B cell (primary cell): ENCODE data around the gene CNOT6. TPM values are rescaled to one million over a fixed set of nuclear protein-coding genes. Genes with fewer than 3 reads are reported as not detected.

Source experiments
- ATAC-seq: fragments of 200-7000 bp; cut with Tn5 transposase; one replicate; pipeline ENCODE4 v1.10.0; 2021; ENCODE audit warnings: low read depth, mild to moderate bottlenecking, moderate number of reproducible peaks, moderate library complexity
- CTCF ChIA-PET: fragments of 350-600 bp; sonication (Branson Sonifier 250); formaldehyde crosslinking; loops from one replicate; lab custom pipeline; 2021; ENCODE audit warnings: antibody characterized with exemption, inconsistent platforms; lab: Charles Lee
- POLR2A ChIA-PET: fragments of 350-600 bp; sonication (Branson Sonifier 250); formaldehyde crosslinking; loops from one replicate; lab custom pipeline; 2021; ENCODE audit warnings: antibody characterized with exemption; lab: Charles Lee
- DNase-seq: peaks from one replicate; pipeline ENCODE4 v3.0.0; 2013
- H2AFZ ChIP-seq: 2 replicates; pipeline ENCODE4 v1.6.1; 2012; ENCODE audit warnings: mild to moderate bottlenecking, low read depth, low read length; ENCODE audit not compliant: insufficient read depth, poor library complexity, severe bottlenecking
- H3K27ac ChIP-seq, 2 donors: 1 replicate in 1 of 2; 2 replicates in 1 of 2; pipeline ENCODE4 v1.5.1; 2012 to 2013; ENCODE audit warnings: low read length in 2 of 2, mild to moderate bottlenecking in 2 of 2, moderate library complexity in 1 of 2
- H3K27me3 ChIP-seq, 4 experiments: fragments of 200-600 bp in 1 of 4; sonication (generic) in 1 of 4; replicated peaks in 1 of 4; 1 replicate in 2 of 4; 2 replicates in 2 of 4; pipeline versions ENCODE4 v1.6.1 to v1.7.0; 2013 to 2016; ENCODE audit warnings: low read length in 3 of 4, mild to moderate bottlenecking in 2 of 4, mixed read lengths in 1 of 4, moderate library complexity in 1 of 4; ENCODE audit not compliant: insufficient read depth in 4 of 4, control insufficient read depth in 3 of 4; ENCODE audit errors: control extremely low read depth in 1 of 4
- H3K36me3 ChIP-seq, 2 experiments: replicated peaks in 1 of 2; 1 replicate in 1 of 2; 2 replicates in 1 of 2; pipeline versions ENCODE4 v1.6.1 to v1.7.1; 2013; ENCODE audit warnings: low read length in 1 of 2; ENCODE audit not compliant: insufficient read depth in 2 of 2, control insufficient read depth in 1 of 2; ENCODE audit errors: control extremely low read depth in 1 of 2, extremely low read depth in 1 of 2
- H3K4me1 ChIP-seq, 2 donors: fragments of 200-600 bp in 1 of 2; sonication (generic) in 1 of 2; 1 replicate in 1 of 2; 2 replicates in 1 of 2; pipeline versions ENCODE4 v1.5.1 to v1.6.1; 2013 to 2017; ENCODE audit warnings: low read length in 2 of 2; ENCODE audit not compliant: control insufficient read depth in 2 of 2, insufficient read depth in 2 of 2
- H3K4me2 ChIP-seq: replicated peaks from 2 replicates; pipeline ENCODE3; 2012; ENCODE audit warnings: mild to moderate bottlenecking, low read depth, low read length; ENCODE audit not compliant: poor library complexity, severe bottlenecking
- H3K4me3 ChIP-seq, 5 experiments: fragments of 200-600 bp in 1 of 5; sonication (generic) in 1 of 5; 1 replicate in 3 of 5; 2 replicates in 2 of 5; pipeline versions ENCODE4 v1.5.1 to v1.7.0; 2011 to 2016; ENCODE audit warnings: low read length in 4 of 5, mild to moderate bottlenecking in 4 of 5, low read depth in 2 of 5, control low read depth in 1 of 5, moderate library complexity in 1 of 5; ENCODE audit not compliant: insufficient read depth in 1 of 5; ENCODE audit errors: control extremely low read depth in 1 of 5, extremely low read depth in 1 of 5
- H3K79me2 ChIP-seq: fragments of 200-600 bp; sonication (generic); one replicate; pipeline ENCODE4 v1.6.0; 2016; ENCODE audit warnings: low read length; ENCODE audit not compliant: control insufficient read depth, insufficient read depth
- H3K9ac ChIP-seq: fragments of 200-600 bp; sonication (generic); 2 replicates; pipeline ENCODE4 v1.6.1; 2017; ENCODE audit warnings: mild to moderate bottlenecking, low read length, moderate library complexity
- H3K9me3 ChIP-seq, 3 donors: one replicate each; pipeline versions ENCODE4 v1.6.1 to v1.7.1; 2013; ENCODE audit warnings: low read length in 2 of 3; ENCODE audit not compliant: control insufficient read depth in 2 of 3, insufficient read depth in 1 of 3; ENCODE audit errors: control extremely low read depth in 1 of 3
- H4K20me1 ChIP-seq: 2 replicates; pipeline ENCODE4 v1.6.0; 2012; ENCODE audit warnings: mild to moderate bottlenecking, low read length; ENCODE audit not compliant: insufficient read depth, control insufficient read depth, poor library complexity, severe bottlenecking
- H3K27ac Mint-ChIP-seq: one replicate; pipeline ENCODE4 v1.8.0; 2021; ENCODE audit warnings: mixed read lengths
- H3K27me3 Mint-ChIP-seq: one replicate; pipeline ENCODE4 v1.8.0; 2021; ENCODE audit warnings: mixed read lengths
- H3K4me1 Mint-ChIP-seq: one replicate; pipeline ENCODE4 v1.8.0; 2021; ENCODE audit warnings: mixed read lengths
- H3K4me3 Mint-ChIP-seq: one replicate; pipeline ENCODE4 v1.8.0; 2021; ENCODE audit warnings: mixed read lengths
- H3K9me3 Mint-ChIP-seq: one replicate; pipeline ENCODE4 v1.8.0; 2022; ENCODE audit warnings: mixed read lengths; ENCODE audit not compliant: insufficient read depth
- CTCF ChIP-seq: fragments of 200-600 bp; IDR thresholded peaks from one replicate; pipeline ENCODE4 v1.8.0; 2022; ENCODE audit warnings: antibody characterized with exemption, mild to moderate bottlenecking
- EZH2 ChIP-seq: IDR thresholded peaks from 2 replicates; pipeline ENCODE4 v1.6.1; 2012; ENCODE audit warnings: borderline replicate concordance, low read depth, mild to moderate bottlenecking, moderate library complexity, low read length; ENCODE audit not compliant: insufficient read depth, poor library complexity, severe bottlenecking
- WGBS: methylation state at CpG from one replicate; pipeline ENCODE4 v1.1.5; 2013; ENCODE audit warnings: missing lambda C conversion rate; ENCODE audit not compliant: insufficient coverage; 5-methylcytosine and 5-hydroxymethylcytosine counted together
- intact Hi-C: fragments of 100-400 bp; cut with micrococcal nuclease; formaldehyde crosslinking; loops from one replicate; pipeline ENCODE4 v1.10.0; 2022
- polyA plus RNA-seq: library from polyadenylated mRNA; depleted of rRNA; stranded (reverse); fragments of >200 nt; gene quantifications from 2 replicates; pipeline ENCODE4 v1.2.3, GENCODE V29; 2012
- total RNA-seq, 2 donors: library from RNA; stranded (reverse); fragments of 120-200 nt in 1 of 2; gene quantifications; 1 replicate in 1 of 2; 2 replicates in 1 of 2; pipeline versions ENCODE4 v1.2.3 to v1.2.4, GENCODE V29; 2013 to 2022

CNOT6 gene
- total and polyA plus RNA-seq, 2 donors (not counting 1 experiment from before 2014, with no cell fraction given): 4.3 to 31.1 TPM

GRCh38 chr5:180618487-180618828, 124.3 kb downstream of the CNOT6 start:
- Mint-ChIP-seq H3K4me3 (peak overlapping the region; percentile 13), H3K27ac (no peak overlapping the region), H3K4me1 (no peaks in the 10 kb centered on the region), H3K27me3 (no peaks in the 10 kb centered on the region), H3K9me3 (no peaks in the 10 kb centered on the region)
- H3K36me3 ChIP-seq: no peaks in the 10 kb centered on the region
- H2AFZ ChIP-seq: no peak overlapping the region
- no peaks in the 10 kb centered on the region for H3K4me1 ChIP-seq
- TF ChIP-seq CTCF (no peak), EZH2 (no peak)
- H3K27ac ChIP-seq: no peak overlapping the region
- no peak for ATAC-seq
- no peak overlapping the region for H3K9ac ChIP-seq
- H3K27me3 ChIP-seq: peaks cover 0 to 3% (median 0%) of the 10 kb centered on the region in 4 experiments
- H3K79me2 ChIP-seq: no peaks in the 10 kb centered on the region
- 65% methylated on average over 15 of the region's 15 CpGs for WGBS
- ChIA-PET CTCF (no interaction called here), POLR2A (no interaction called here)
- DNase-seq: no peak
- intact Hi-C loops: no loop called here
- H3K9me3 ChIP-seq: peaks cover 0 to 2% (median 0%) of the 10 kb centered on the region in 3 donors
- no peak overlapping the region for H3K4me3 ChIP-seq
- H4K20me1 ChIP-seq: no peaks in the 10 kb centered on the region
- H3K4me2 ChIP-seq: no peak overlapping the region

GRCh38 chr5:180618829-180619562, 124.8 kb downstream of the CNOT6 start:
- Histone ChIP-seq H3K4me3 (no peak overlapping the region), H3K36me3 (no peaks in the 10 kb centered on the region), H3K9ac (no peak overlapping the region), H2AFZ (no peak overlapping the region), H3K9me3 (peaks cover 0 to 2% (median 0%) of the 10 kb centered on the region in 3 donors), H4K20me1 (no peaks in the 10 kb centered on the region), H3K79me2 (no peaks in the 10 kb centered on the region), H3K27me3 (peaks cover 0 to 3% (median 0%) of the 10 kb centered on the region in 4 experiments), H3K4me1 (no peaks in the 10 kb centered on the region), H3K4me2 (peak overlapping the region; percentile 19), H3K27ac (no peak overlapping the region)
- WGBS: 45% methylated on average over 87 of the region's 90 CpGs
- CTCF ChIA-PET: no interaction called here
- no peaks in the 10 kb centered on the region for H3K9me3 Mint-ChIP-seq
- ATAC-seq (no peak), DNase-seq (no peak)
- TF ChIP-seq EZH2 (no peak), CTCF (no peak)
- no peak overlapping the region for H3K4me3 Mint-ChIP-seq
- H3K4me1 Mint-ChIP-seq: peaks cover 2% of the 10 kb centered on the region
- no peak overlapping the region for H3K27ac Mint-ChIP-seq
- intact Hi-C loops: no loop called here
- no peaks in the 10 kb centered on the region for H3K27me3 Mint-ChIP-seq
- POLR2A ChIA-PET: no interaction called here
